Femur (tissue), 1 donor: ENCODE data around the gene GFOD2.

Experiments
- DNase-seq: peaks from one replicate; pipeline ENCODE4 v3.0.0-alpha.2; 2017

Gene GFOD2

DNA sequence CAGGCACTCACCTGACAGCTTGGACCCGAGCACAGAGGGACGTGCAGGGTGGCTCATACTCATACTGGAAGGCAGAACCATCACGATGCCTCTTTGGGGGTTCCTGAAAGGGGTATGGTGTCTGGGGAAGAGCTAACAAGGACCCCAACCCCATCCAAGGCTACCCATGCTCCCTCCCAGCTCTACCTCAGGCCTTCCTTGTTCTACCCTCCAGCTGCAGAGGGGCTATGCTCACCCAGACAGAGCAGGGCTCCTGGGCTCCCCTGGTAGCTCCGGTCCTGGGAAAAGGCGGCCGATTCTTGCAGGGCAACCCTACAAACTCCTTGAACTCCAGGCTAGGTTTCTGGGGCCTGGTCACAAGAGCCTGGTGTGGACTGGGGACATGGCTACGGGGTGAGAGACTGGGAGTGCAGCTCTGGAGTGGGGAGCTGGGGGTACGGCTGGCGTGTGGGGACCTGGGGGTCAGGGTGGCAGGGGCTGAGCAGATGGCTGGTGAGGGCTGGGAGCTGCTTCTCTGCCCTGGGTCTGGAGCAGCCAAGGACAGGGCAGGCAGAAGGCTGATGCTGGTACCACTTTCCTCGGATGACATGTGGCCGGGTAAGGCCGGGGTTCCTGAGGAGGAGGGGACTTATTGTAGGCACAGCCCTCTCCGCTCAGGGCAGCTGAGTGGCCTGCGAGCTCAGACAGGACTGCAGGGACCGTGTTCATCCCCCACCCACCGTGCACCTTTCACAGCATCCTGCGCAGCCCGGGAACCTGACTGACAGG lies 61.2 kb downstream of the GFOD2 start:
- peak; percentile 14 for DNase-seq

DNA sequence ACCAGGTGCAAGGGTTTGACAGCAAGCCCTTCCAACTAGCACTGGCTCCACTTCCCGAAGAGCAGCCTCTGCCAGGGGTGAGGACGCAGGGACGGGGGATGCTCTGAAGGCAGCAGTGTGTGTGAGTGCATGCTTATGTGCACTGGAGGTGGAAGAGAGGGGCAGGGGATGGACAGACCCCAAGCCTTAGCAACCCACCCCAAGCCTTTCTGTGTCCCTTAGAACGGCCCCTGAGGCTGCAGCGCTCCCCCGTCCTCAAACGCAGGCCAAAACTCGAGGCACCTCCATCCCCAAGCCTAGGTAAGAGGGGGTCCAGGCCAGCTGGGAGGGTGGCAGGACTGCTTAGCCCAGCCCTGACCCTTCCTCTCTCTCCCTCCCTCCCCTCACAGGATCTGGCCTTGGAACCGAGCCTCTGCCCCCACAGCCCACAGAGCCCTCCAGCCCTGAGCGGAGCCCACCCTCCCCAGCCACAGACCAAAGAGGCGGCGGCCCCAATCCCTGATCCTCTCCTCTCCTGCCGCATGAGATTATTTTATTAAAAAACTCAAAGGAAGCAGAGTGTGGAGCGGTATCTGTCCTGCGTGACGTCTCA lies 62.0 kb downstream of the GFOD2 start:
- DNase-seq: no peak

DNA sequence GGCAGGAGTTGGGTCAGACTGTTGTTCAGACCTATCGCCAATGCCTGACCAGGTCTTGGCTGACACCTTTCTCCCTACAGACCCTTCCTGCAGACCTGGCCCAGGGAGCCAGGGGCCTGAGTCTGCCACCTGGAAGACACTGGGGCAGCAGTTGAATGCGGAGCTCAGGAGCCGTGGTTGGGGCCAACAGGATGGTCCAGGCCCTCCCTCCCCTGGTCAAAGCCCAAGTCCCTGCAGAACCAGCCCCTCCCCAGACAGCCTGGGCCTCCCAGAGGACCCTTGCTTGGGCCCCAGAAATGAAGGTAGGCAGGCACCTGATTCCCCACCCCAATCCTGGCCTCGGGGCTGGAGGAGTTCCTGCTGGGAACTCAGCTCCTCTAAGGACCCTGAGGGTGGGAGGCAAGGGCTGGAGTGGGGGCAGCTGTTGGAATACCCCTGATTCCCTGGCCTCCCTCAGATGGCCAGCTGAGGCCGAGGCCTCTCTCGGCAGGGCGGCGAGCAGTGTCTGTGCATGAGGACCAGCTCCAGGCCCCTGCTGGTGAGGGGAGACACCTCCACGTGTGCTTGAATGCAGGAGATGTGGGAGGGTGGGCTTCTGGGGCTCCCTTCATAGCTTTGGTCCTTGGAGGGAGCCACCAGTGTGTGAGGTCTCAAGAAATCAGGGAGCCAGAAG lies 62.6 kb downstream of the GFOD2 start:
- no peak for DNase-seq

DNA sequence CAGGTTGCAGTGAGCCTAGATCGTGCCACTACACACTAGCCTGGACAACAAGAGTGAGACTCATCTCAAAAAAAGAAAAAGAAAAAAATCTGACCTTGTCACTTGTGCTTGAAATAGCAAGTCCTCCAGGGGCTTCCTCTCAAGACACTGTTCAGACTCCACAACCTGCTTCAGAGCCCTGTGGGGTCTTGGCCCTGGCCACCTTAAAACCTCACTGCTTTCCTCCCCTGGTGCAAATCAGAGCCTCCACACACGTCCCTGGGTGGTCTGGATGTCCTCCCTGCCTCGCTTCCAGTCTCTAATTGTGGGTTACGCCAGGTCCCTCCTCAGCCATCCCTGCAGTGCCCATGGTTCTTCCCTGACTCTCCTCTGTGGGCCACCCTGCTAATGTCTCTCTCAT lies 63.8 kb downstream of the GFOD2 start:
- DNase-seq: no peak

DNA sequence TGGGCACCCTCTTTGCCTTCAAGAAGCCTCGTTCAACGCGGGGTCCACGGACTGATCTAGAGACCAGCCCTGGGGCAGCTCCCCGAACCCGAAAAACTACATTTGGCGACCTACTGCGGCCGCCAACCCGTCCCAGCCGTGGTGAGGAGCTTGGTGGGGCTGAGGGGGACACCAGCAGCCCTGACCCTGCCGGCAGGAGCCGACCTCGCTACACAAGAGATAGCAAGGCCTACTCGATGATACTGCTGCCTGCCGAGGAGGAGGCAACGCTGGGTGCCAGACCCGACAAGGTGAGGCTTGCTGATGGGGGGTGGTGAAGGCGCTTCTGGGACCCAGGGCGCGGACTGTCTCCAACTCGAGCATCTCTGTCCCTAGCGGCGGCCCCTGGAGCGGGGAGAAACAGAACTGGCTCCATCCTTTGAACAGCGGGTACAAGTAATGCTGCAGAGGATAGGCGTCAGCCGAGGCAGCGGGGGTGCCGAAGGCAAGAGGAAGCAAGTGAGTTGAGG lies 64.7 kb downstream of the GFOD2 start:
- peak; percentile 19 for DNase-seq

DNA sequence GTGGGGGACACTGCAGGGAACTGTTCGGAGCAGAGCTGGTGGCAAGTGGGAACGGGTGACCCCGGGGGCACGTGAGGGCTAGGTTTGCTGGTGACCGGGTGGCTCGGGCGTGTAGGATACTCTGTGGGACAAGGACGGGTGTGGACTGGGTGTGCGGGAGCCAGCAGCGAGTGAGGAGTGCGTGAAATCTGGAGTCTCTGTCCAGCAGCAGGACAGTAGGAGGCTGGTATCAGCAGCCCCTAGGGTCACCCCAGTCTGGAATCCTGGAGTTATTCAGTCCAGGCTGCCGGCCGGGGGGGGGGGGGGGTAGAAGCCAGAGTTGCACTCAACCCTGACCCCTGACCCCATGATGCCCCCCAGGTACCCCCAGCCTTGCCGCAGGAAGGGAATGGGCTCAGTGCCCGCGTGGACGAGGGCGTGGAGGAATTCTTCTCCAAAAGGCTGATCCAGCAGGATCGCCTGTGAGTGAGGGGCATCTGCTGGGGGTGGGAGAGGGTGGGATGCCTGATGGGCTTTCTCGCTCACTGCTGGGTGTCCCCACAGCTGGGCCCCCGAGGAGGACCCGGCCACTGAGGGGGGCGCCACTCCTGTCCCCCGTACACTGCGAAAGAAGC lies 65.2 kb downstream of the GFOD2 start:
- DNase-seq: peak; percentile 17

DNA sequence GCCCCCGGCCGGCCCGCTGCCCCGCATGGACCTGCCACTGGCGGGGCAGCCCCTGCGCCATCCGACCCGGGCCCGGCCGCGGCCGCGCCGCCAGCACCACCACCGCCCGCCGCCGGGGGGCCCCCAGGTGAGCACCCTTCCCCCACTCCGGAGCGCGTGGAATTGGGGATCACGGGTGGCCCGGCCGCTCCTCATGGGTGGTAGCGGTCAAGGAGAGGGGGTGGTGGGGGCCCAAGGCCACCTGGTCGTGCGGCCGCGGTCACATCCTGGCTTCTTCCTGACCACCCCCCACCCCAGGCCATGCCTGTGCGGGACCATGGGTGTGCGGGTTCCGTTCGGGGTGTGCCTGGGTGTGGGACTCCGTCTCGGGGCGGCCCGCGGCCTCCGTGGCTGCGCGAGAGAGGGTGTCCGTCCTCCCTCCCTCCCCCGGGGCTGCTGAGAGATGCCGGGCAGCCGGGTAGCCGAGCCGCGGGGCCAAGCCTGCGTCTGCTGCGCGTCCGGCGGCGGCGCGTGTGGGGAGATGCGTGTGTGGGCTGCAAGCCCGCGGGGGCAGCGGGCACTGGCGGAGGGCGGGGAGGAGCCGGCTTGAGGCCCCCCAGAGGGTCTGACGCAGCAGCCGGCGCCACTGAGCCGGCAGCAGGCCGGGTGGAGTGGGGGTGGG lies 65.9 kb downstream of the GFOD2 start:
- peak; percentile 29 for DNase-seq

DNA sequence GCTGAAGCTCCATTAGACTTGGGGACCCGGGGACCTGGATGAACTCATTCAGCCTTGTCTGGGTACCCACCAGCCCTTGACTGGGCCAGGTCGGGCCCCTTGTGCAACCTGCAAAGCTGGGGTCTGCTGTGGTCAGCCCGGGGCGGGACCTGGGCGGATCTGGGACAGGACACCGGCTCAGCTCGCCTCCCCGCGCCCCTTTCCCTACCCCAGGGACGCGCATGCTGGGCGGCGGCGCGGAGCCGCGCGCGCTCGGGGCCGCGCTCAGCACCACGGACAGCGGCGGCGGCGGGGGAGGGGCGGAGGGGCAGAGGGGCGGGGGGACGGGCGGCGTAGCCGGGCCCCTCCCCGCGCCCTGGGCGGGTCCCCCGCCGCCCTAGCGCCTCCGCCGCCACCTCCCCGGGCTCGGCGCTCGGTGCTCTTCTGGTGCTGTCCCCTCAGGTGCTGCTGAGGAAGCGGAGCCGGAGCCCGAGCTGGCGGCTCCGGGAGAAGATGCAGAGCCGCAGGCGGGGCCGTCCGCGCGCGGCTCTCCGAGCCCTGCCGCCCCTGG lies 66.5 kb downstream of the GFOD2 start:
- peak; percentile 32 for DNase-seq

DNA sequence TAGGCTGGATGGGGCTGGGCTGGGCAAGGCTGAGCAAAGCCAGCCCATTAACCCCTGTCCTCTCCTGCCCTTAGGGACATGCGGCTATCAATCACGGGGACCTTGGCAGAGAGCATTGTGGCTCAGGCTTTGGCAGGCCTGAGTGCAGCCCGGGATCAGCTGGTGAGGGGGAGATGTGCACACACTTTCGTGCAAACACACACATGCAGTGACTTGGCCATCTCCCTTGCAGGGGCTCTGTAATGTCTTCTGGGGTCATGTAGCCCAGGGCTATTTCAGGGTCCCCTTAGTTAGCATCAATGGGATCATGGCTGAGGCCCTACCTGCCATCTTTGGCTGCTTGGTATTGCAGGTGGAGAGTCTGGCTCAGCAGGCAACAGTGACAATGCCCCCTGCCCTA lies 67.3 kb downstream of the GFOD2 start:
- DNase-seq: no peak

DNA sequence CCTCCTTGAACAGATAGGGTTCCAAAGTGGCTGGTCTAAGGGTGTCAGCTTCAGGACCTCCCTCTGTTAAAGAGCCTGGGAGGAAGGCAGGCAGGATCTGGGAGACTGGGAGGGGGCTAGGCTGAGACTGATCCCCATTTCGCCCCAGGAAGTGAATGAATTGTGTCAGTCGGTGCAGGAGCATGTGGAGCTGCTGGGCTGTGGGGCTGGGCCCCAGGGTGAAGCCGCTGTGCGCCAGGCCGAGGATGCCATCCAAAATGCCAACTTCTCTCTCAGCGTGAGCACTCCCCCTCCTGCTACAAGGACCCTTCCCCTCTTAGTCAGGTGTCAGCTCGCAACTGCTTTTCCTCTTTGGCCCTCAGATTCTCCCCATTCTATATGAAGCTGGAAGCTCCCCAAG lies 68.1 kb downstream of the GFOD2 start:
- no peak for DNase-seq

DNA sequence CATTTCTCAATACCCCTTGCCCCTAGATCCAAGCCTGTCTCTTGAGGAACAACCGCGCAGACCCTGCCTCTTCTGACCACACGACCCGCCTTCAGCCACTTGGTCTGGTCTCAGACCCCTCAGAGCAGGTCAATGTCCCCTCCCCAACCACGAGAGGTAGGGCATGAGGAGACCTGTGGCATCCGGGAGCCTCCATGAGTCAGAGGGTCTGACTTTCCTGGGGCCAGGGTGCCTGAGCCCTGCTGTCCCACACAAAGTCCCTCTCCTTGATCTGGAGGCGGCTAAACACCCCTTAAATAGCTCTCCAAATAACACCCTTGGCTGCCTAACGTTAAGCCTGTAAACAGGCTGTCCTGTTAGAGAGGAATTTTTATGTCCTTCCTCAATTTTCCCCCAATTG lies 69.1 kb downstream of the GFOD2 start:
- DNase-seq: no peak

DNA sequence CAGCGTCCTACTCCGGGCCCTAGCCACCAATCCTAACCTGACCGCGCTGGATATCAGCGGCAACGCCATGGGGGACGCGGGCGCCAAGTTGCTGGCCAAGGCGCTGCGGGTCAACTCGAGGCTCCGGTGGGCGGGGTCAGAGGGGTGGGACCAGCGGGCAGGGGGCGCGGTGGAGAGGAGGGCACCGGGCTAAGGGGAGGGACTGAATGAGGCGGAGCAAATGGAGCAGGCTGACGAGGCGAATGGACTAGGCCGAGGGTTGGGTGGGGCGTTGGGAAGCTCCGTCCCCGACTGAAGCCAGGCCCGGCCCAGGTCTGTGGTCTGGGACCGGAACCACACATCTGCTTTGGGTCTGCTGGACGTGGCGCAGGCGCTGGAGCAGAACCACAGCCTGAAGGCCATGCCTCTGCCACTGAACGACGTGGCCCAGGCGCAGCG lies 69.6 kb downstream of the GFOD2 start:
- peak; percentile 36 for DNase-seq

DNA sequence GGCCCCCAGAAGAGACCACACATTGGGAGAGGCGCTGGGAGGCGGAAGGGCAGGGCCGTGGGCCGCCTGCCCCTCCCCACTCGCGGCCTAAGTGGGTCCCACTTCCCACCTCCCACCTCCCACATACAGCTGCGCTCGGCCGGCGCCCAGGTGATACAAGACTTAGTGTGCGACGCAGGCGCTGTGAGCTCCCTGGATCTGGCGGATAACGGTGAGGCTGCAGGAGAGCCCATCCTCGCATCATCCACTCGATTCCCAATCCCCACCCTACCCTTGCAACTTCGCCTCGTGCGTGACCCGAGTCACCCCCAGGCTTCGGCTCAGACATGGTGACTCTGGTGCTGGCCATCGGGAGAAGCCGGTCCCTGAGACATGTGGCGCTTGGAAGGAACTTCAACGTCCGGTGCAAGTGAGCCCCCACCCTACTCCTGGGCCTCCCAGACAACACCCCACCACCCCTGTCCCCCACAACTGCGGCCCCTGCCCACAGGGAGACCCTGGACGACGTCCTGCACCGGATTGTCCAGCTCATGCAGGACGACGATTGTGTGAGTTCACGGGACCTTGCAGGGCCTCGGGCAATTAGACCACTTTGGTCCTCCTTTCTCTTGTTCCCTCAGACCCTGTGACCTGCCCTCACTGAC lies 70.2 kb downstream of the GFOD2 start:
- no peak for DNase-seq

DNA sequence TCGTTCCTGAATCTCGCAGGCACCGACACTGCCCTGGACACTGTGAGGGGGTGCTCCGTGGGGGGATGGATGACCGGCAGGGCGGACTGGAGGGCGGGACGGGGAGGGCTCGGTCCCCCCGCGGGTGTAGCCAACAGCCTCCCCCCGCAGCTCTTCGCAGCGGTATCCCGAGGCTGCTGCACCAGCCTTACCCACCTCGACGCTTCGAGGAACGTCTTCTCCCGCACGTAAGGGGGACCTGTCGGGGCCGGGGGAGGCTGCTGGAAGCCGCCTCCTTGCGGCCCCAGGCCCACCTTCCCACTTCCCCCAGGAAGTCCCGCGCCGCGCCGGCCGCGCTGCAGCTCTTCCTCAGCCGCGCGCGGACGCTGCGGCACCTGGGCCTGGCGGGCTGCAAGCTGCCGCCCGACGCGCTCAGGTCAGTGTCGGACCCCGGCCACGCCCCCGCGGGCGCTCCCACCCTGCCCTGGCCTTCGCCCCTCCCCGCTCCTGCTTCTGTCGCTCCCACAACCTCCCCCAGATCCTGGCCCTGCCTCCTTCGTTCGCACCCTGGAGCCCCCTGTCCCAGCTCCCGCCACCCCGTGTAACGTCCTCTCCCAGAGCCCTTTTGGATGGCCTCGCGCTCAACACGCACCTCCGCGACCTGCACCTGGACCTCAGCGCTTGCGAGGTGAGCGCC lies 70.9 kb downstream of the GFOD2 start:
- no peak for DNase-seq

DNA sequence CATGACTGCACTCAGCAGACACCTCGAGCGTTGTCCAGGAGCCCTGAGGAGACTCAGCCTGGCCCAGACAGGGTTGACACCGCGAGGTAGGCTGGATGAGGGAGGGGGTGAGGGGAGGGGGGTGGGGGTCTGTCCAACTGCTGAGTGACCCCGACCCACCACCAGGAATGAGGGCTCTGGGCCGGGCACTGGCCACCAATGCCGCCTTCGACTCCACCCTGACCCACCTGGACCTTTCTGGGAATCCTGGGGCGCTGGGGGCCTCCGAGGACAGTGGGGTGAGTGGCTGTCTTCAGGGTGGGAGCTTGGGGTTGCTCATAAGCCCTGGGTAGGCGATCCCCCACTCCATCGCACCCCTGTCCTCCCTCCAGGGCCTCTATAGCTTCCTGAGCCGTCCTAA lies 71.4 kb downstream of the GFOD2 start:
- DNase-seq: no peak

DNA sequence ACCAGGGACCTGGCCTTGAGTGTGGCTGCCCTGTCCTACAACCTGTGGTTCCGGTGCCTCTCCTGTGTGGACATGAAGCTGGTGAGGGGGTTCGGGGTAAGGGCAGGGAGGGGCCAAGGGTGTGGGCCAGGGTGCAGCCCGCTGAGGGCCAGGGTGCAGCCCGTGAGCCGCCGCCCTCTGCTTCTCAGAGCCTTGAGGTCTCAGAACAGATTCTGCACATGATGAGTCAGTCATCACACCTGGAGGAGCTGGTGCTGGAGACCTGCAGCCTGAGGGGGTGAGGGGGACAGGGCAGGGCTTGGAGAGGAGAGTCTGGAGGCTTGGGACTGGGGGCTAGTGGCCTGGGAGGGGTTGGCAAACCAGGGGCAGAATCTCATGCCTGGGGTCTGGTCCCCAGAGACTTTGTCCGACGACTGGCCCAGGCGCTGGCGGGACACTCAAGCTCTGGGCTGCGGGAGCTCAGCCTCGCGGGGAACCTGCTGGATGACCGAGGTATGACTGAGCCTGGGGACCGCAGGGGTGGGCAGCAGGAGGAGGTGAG lies 71.9 kb downstream of the GFOD2 start:
- no peak for DNase-seq

DNA sequence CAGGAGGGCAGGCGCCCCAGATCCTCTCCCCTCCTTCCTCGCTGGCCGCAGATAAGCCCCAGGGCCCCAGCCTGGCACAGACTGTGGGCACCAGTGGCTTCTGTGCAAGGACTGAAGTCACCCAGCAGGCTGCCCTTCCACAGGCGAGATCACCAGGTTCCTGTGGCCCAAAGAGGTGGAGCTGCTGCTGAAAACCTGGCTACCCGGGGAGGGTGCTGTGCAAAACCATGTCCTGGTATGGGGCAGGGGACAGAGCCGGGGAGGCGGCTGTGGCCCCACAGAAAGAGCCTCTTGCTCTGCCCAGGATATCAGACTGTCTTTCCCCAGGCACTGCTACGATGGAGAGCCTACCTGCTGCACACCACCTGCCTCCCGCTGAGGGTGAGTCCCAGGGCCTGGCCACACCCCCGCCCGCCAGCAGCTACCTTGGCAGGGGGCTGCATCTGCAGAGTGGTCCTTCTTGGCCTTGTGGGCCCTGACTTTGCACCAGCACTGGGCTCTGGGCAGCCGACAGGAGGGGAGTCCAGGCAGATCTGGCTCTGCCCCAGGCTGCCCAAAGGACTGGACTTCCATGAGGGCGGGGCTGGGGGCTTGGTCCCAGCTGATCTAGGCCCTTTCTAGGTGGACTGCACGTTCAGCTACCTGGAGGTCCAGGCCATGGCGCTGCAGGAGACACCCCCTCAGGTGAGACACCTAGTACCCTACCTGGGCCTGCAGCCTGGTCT lies 73.6 kb downstream of the GFOD2 start:
- DNase-seq: no peak

DNA sequence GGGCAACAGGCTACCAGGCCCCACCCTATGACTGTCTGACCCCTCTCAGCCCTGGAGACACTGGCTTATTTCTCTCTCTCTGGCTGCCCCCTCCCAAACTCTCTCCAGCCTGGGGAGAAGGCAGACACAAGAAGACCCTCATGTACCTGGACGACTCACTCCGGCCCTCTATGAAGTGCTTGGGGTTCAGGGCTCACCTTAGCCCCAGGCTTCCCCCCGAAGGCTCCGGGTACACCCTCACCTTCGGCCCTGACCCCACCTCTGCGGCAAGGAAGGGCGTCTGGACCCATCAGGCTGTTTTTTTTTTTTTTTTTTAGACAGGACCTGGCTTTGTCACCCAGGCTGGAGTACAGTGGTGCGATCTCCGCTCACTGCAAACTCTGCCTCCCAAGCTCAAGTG lies 75.1 kb downstream of the GFOD2 start:
- DNase-seq: no peak

DNA sequence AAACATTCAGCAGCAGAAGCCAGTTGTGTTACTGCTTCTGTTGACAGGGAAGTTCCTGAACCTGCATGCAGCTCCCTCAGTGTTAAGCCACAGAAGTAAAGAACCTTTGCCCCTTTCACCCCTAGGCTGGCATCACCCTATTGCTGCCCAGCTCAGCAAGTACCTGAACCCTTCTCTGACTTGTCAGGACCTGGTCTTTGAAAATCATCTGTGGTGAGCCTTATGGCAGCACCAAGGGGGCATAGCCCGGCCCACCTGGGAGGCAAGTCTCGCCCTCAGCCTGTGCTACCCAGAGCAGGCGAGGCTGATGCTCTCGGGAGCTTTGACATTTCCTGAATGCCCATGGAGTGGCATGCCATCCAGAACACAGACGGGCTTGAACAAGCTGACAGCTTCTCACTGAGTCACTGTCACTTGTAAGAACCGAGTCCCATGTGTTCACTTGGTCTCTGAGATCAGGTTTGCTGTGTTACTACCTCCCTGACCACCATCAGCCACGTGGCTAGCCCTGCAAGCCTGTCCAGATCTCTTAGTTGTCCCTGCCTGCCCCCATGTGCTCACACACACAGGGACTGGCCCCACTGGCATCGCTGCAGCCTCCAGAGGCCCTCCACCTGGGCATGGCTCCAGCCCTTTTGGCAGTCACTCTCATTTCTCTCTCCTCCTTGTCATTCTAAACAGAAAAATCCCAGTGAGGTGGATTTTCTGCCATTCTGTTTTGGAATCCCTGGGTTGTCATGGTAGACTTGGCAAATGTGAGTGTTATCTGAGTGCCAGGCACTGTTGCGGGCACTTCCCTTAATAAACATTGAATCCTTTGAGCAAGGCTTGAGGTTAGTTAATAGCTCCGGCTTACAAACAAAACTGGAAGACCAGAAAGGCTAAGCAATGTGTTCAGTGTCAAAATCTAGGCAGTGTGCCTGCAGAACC lies 77.1 kb downstream of the GFOD2 start:
- DNase-seq: no peak
